GM20000 (cell line): ENCODE data around the gene OSTM1.
"Not testable (repeated sequence)": the region's sequence is repeated elsewhere in the genome, so short reads cannot be mapped to it uniquely, and the experiment has no call there.

Experiments used
- DNase-seq: peaks from one replicate; pipeline ENCODE4 v3.0.0; 2012; ENCODE audit warnings: low spot score
- CTCF ChIP-seq: IDR thresholded peaks from 2 replicates; pipeline ENCODE4 v1.5.1; 2012; ENCODE audit warnings: mild to moderate bottlenecking, control low read depth; ENCODE audit errors: extremely low read depth, missing control alignments

Gene OSTM1

GRCh38 chr6:108002365-108003221 is 71.9 kb downstream of the OSTM1 start:
- TF ChIP-seq CTCF = no peak
- no peak for DNase-seq

- no peak for TF ChIP-seq CTCF
- DNase-seq = no peak
Observed at GRCh38 chr6:108001696-108002231, 72.8 kb downstream of the OSTM1 start.

GRCh38 chr6:108000259-108000658 is 74.3 kb downstream of the OSTM1 start:
- DNase-seq = not testable (repeated sequence)

GRCh38 chr6:107999341-107999740 is 75.2 kb downstream of the OSTM1 start:
- TF ChIP-seq CTCF = no peak
- DNase-seq = no peak

GRCh38 chr6:107991772-107992550 is 82.6 kb downstream of the OSTM1 start:
- TF ChIP-seq CTCF = no peak
- DNase-seq = no peak
